ENCODE results near the gene ABCC10.
"Not testable (repeated sequence)": the region's sequence is repeated elsewhere in the genome, so short reads cannot be mapped to it uniquely, and the experiment has no call there.

The ABCC10 gene

DNA sequence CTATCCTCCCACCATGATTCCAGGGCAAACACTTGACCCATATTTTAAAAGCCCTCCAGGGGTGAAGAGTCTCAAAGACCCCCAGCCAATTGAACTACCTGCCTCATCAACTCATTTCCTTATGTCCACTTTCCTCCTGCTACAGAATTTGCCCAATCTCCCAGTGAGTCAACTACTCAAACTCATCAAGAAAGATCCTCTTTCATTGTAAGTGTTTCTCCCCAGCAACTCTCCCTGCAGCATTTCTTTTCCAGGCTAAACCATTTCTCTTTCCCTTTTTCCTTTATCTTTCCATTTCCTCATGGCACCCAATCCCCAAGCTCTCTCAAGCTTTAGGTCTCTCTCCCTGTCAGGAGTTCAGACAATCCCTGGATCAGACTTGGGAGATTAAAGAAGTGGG, 26.5 kb downstream of the ABCC10 start:
- TF ChIP-seq, protein P1, sequence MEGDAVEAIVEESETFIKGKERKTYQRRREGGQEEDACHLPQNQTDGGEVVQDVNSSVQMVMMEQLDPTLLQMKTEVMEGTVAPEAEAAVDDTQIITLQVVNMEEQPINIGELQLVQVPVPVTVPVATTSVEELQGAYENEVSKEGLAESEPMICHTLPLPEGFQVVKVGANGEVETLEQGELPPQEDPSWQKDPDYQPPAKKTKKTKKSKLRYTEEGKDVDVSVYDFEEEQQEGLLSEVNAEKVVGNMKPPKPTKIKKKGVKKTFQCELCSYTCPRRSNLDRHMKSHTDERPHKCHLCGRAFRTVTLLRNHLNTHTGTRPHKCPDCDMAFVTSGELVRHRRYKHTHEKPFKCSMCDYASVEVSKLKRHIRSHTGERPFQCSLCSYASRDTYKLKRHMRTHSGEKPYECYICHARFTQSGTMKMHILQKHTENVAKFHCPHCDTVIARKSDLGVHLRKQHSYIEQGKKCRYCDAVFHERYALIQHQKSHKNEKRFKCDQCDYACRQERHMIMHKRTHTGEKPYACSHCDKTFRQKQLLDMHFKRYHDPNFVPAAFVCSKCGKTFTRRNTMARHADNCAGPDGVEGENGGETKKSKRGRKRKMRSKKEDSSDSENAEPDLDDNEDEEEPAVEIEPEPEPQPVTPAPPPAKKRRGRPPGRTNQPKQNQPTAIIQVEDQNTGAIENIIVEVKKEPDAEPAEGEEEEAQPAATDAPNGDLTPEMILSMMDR (IDR thresholded peaks at IDR 0.05; ENCODE audit: control insufficient read depth, extremely low read depth, insufficient read depth), result no peak

DNA sequence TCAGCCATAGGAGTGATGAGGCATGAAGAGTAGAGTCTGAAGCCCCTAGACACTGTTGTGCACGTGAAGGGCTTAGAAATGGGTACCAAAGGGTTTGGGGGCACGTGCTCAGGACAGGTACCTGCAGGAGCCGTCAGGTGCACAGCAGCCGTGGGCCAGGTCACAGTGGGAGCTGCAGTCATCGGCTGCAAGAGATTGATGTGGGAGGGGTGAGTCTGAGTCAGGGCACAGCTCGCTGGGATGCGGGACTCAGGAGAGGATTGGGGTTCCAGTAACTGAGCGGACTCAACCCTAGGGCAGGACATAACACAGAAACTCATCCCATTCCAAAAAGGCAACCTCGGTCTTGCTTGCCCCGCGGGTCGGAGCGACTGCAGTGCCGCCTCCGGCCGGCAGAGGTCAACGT, 27.0 kb downstream of the ABCC10 start:
- no peak for DNase-seq (ENCODE audit: low read depth)

More for the DNA sequence above, 26.5 kb downstream of the ABCC10 start:
- no peak overlapping the region for H3K4me3 ChIP-seq (ENCODE audit: low read depth, low read length)
- no peak for DNase-seq (ENCODE audit: low read depth)

DNA sequence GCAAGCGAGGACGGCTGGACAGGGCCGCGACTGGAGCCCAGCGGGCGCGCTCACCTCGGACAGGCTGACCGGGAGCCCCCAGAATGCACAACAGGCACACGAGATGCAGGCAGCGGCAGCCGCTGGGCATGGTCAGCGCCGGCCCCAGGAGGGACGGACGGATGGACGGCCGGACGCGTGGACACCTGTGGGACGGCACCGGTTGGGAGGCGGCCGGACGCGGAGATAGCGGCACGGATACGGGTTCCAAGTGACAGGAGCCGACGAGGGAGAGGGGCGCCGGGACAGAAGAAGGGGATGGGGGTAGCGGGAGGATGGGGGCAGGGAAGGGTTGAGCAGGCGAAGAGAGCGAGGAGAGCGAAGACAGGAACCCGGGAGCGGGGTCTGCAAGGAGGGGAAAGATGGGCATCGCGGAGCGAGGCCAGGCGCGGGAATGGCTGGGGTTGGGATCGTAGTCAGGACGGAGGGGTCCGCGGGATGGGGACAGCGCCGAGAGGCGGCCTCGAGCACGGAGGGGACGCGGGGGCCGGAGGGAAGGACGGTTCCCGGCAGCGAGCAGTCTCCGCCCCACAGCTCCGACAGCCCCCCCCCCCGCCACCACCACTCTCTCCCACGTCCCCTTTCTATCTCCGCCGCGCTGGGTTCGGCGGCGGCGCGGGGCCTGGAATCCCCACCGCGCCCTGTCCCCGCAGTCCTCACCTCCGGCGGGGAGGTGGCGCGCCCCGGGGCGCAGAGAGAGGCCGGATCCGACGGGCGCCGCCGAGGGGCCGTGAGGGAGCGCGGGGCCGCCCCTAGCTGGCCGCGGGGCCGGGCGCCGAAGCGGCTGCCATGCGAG, 27.6 kb downstream of the ABCC10 start:
- peak overlapping the region; percentile 35 for H3K4me3 ChIP-seq (ENCODE audit: low read depth, low read length)
- TF ChIP-seq, protein P1 (IDR thresholded peaks at IDR 0.05; ENCODE audit: control insufficient read depth, extremely low read depth, insufficient read depth), result no peak
- no peak for DNase-seq (ENCODE audit: low read depth)

More for the DNA sequence above, 27.0 kb downstream of the ABCC10 start:
- H3K4me3 ChIP-seq (ENCODE audit: low read depth, low read length), result peak overlapping the region; percentile 35
- TF ChIP-seq, protein P1 (IDR thresholded peaks at IDR 0.05; ENCODE audit: control insufficient read depth, extremely low read depth, insufficient read depth), result peak; percentile 91

DNA sequence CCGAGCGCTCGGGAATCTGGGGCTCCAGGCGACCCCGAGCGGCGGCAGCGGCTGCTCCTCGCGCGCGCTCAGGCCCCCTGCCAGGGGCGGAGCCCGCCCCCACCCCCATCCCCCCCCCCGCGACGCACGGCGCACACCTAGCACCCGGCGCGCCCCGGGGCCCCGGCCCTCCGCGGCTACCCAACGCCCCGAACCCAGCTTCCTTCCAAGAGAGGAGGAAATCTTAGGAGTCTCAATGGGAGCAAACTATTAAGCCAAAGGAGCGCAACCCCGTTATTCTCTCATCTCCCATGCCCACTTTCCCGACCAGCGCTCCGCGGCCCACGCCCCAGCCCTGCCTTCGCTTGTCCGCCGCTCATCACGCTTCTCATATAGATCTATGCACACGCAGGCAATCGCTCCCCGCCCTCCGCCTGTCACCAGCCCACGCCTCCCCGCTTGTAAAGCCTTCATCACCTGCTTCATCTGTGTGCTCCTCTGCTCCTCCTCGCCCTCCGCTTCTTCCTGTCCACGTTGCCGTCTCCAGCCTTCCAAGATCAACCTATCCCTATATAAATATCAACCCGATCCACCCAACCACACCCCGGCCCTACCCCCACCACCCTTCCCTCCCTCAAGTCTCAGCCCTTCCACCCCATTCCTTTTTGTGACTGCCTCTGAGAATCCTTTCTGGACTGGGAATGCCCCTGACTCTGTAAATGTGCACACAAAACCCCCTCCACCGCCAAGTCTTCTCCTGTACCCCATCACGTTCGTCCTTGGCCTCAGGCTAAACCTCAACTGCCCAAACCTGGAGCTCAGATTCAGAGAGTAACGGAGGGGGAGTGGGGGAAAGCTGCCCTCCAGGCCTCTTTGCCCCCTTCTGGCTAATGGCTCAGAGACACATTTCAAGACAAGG, 28.4 kb downstream of the ABCC10 start, which contains the start of gene DLK2:
DLK2 (minus strand) TSS at position 18 of the 898 bp plus-strand sequence. CDS start 723 bp downstream, outside the sequence.
- TF ChIP-seq, protein P1 (IDR thresholded peaks at IDR 0.05; ENCODE audit: control insufficient read depth, extremely low read depth, insufficient read depth), result no peak
- peak within 1 kb of the TSS; percentile 35 for H3K4me3 ChIP-seq (ENCODE audit: low read depth, low read length)
- no peak for DNase-seq (ENCODE audit: low read depth)

DNA sequence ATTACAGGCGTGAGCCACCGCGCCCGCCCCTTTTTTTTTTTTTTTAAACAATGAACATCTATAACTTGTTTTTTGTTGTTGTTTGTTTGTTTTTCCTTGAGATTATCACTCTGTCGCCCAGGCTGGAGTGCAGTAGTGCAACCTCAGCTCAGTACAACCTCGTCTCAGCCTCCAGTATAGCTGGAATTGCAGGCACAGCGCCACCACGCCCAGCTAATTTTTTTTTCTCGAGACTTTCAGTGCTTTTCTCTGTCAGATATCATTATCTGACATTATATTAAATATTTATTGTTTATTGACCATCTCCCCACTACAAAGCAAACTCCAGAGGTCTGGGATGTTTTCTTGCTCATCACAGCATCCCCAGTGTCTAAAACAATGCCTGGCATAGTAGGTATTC, 30.3 kb downstream of the ABCC10 start:
- no peak overlapping the region for H3K4me3 ChIP-seq (ENCODE audit: low read depth, low read length)
- TF ChIP-seq, protein P1 (IDR thresholded peaks at IDR 0.05; ENCODE audit: control insufficient read depth, extremely low read depth, insufficient read depth), result peak; percentile 44
- DNase-seq (ENCODE audit: low read depth), result no peak

DNA sequence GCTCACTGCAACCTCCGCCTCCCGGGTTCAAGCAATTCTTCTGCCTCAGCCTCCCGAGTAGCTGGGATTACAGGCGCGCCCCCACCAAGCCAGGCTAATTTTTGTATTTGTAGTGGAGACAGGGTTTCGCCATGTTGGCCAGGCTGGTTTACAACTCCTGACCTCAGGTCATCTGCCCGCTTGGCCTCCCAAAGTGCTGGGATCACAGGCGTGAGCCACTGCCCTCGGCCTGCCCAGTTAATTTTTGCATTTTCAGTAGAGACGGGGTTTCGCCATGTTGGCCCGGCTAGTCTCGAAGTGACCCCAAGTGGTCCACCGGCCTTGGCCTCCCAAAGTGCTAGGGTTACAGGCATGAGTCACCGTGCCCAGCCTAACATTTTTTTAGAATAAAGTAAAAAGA, 30.8 kb downstream of the ABCC10 start:
- not testable (repeated sequence) for H3K4me3 ChIP-seq (ENCODE audit: low read depth, low read length); DNase-seq (ENCODE audit: low read depth)

DNA sequence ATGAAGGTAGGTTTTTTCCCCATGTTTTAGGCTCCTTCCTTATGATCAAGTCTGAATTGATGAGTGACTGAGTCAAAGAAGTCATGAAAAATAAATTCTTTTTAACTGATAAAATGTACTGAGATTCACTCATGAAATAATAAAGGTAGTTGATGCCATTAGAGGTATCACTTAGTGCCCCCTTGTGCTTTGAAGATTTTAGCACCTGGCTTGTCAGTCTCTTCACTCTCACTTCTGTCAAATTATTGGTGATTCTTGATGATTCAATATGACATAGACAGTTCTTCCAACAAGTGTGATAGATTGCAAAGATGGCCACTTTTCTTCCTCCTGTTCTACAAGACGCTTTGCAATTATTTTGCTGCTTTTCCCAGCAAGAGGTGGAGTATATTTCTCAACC, 32.2 kb downstream of the ABCC10 start:
- DNase-seq (ENCODE audit: low read depth), result no peak
- no peak overlapping the region for H3K4me3 ChIP-seq (ENCODE audit: low read depth, low read length)
- TF ChIP-seq, protein P1 (IDR thresholded peaks at IDR 0.05; ENCODE audit: control insufficient read depth, extremely low read depth, insufficient read depth), result no peak

Measured in LNCaP clone FGC (cell line).